ENCODE measurements around the gene TTLL11. TPM values are rescaled to one million over a fixed set of nuclear protein-coding genes. Genes with fewer than 3 reads are reported as not detected.

The TTLL11 gene
- total and polyA plus RNA-seq, 2 of the 8 experiments (the other 6 are each of a cell fraction or from before 2014, with no cell fraction given) = 0.56 to 0.80 TPM

DNA sequence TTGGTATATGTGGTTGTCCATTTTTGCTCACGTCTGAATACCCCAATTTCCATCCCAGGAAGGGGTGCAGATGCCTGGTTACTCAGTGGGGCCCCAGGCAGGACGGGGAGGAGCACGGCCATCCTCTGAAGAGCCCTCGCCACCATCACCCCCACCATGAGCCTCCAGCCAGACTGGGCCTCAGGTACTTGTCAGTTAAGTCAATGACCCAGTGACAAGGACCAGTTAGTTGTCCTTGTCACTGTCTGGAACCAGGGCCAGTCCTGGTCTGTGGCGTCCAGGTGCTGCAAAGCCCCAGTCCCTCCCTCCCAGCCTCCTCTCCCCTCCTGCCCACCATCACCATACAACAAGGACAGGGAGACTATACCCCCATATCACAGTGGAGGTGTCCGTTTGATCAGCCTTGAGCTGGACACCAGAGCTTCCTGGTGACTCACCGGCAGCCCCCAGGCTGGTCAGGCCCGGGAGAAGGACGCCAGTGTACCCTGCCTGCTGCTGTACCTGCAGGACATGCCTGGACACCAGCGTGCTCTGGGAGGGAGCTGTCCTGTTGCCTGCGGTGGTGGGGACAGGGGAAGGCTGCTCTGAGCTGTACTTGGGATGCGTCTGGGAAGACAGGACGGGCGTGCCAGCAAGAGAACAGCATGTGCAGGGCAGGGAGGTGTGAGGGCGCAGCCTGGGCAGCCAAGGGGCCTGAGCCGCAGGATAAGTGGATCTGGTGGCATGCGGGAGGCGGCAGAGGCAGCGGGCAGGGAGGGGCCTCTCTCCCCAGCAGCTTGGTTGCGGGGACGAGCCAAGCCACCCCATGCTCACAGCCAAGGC is 32.6 kb upstream of the TTLL11 start:
- H3K36me3 ChIP-seq (ENCODE audit: control insufficient read depth in 2 of 4, insufficient read depth in 4 of 4, low read length in 3 of 4) = no peaks in the 10 kb centered on the region
- peak; percentile 94 for TF ChIP-seq MAX (IDR thresholded peaks at IDR 0.05)
- peak; percentile 49 for TF ChIP-seq EZH2 (IDR thresholded peaks at IDR 0.05; ENCODE audit: low read depth, low read length, severe bottlenecking)
- no peak for TF ChIP-seq POLR2A (IDR thresholded peaks at IDR 0.05; ENCODE audit: control extremely low read depth in 1 of 2, low read depth in 2 of 2, low read length in 2 of 2)
- TF ChIP-seq, protein P1, sequence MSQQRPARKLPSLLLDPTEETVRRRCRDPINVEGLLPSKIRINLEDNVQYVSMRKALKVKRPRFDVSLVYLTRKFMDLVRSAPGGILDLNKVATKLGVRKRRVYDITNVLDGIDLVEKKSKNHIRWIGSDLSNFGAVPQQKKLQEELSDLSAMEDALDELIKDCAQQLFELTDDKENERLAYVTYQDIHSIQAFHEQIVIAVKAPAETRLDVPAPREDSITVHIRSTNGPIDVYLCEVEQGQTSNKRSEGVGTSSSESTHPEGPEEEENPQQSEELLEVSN (IDR thresholded peaks at IDR 0.05) = peak; percentile 82
- peak overlapping the region; percentile 7 for H4K91ac ChIP-seq (replicated peaks; ENCODE audit: insufficient read length, low read length)
- peak overlapping the region; percentile 97; the same call in 1 of the 2 replicates for H2BK15ac ChIP-seq (ENCODE audit: low read length)
- H2BK120ac ChIP-seq (replicated peaks; ENCODE audit: low read depth, low read length) = no peak overlapping the region
- no peak overlapping the region for H3K23ac ChIP-seq (ENCODE audit: insufficient read length)
- H4K8ac ChIP-seq (ENCODE audit: extremely low read depth, insufficient read depth, low read length) = no peak overlapping the region
- DNase-seq (ENCODE audit: low read depth in 1 of 2, low spot score in 2 of 2) (peak in 1 of 2 experiments; percentile 74), FAIRE-seq (no peak)
- H3K56ac ChIP-seq (replicated peaks; ENCODE audit: insufficient read length, low read depth, low read length) = no peak overlapping the region
- H3K18ac ChIP-seq (ENCODE audit: extremely low read depth, low read length) = peak overlapping the region; percentile 82
- ChIA-PET POLR2A (ENCODE audit: partially characterized antibody) (interaction anchor here (0.6 to 1.2 kb wide), 3 partner anchors 17 to 225 kb away, joined by 3 to 6 read pairs (median 3); no protein-coding TSS in a partner anchor), CTCF (ENCODE audit: partially characterized antibody) (interaction anchor here (0.6 to 15.6 kb wide), 53 partner anchors 10 to 684 kb away, joined by 3 to 544 read pairs (median 6); partner anchors contain the start of genes LHX6, MORN5, MRRF and NDUFA8)
- peaks cover 6% of the 10 kb centered on the region; the same call in 1 of the 2 replicates for H3K23me2 ChIP-seq (ENCODE audit: low read depth, low read length)
- no peak overlapping the region for H4K5ac ChIP-seq (ENCODE audit: insufficient read length, low read depth, low read length)
- 0 out of 2 replicates have a peak overlapping the region, but pooled peaks have one; percentile 79 for H2AFZ ChIP-seq (ENCODE audit: low read length)
- H3K4me1 ChIP-seq (replicated peaks in 1 of 4; ENCODE audit: control insufficient read depth in 3 of 4, insufficient read depth in 4 of 4, low read length in 3 of 4) = peaks cover 0 to 10% (median 3%) of the 10 kb centered on the region in 4 experiments; a peak in 6 of 7 replicates
- H3K4ac ChIP-seq (replicated peaks; ENCODE audit: insufficient read length, low read depth, low read length) = no peak overlapping the region
- H4K20me1 ChIP-seq (replicated peaks in 1 of 2; ENCODE audit: control insufficient read depth in 1 of 2, insufficient read depth in 2 of 2, low read length in 2 of 2) = no peaks in the 10 kb centered on the region
- peak overlapping the region; percentile 47 to 67 (median 56); a peak in 7 of 8 replicates for H3K4me3 ChIP-seq (ENCODE audit: extremely low read depth in 1 of 4, insufficient read depth in 2 of 4, low read depth in 3 of 4, low read length in 4 of 4)
- peaks cover 9 to 26% (median 24%) of the 10 kb centered on the region in 4 experiments for H3K27me3 ChIP-seq (replicated peaks in 1 of 4; ENCODE audit: control insufficient read depth in 3 of 4, extremely low read depth in 1 of 4, insufficient read depth in 3 of 4, low read length in 3 of 4)
- no peak overlapping the region for H3K14ac ChIP-seq (ENCODE audit: insufficient read length)
- H2BK12ac ChIP-seq (ENCODE audit: low read depth, low read length) = peak overlapping the region; percentile 91; the same call in 1 of the 2 replicates
- H2BK5ac ChIP-seq (ENCODE audit: low read depth, low read length) = peak overlapping the region; percentile 66; the same call in 1 of the 2 replicates
- peak overlapping the region; percentile 87; the same call in 1 of the 2 replicates for H2BK20ac ChIP-seq (ENCODE audit: low read length)
- 25% methylated on average over 19 of the region's 21 CpGs; no CpG with 5 or more reads in 1 of the 2 experiments for WGBS, 2 experiments (ENCODE audit: extremely low coverage in 1 of 2, insufficient coverage in 1 of 2, insufficient read length in 1 of 2, insufficient replicate concordance in 2 of 2, low coverage in 1 of 2, low lambda C conversion rate in 2 of 2, missing lambda C conversion rate in 1 of 2)
- no peak overlapping the region for H3K27ac ChIP-seq (ENCODE audit: low read depth, low read length)
- H3K9me3 ChIP-seq (ENCODE audit: insufficient read depth in 2 of 2, low read depth in 1 of 2, low read length in 1 of 2) = no peaks in the 10 kb centered on the region
- no peaks in the 10 kb centered on the region for H3K79me1 ChIP-seq (ENCODE audit: low read depth, low read length)
- peak overlapping the region; percentile 71 to 88 for H3K4me2 ChIP-seq (ENCODE audit: insufficient read depth in 1 of 2, low read depth in 2 of 2, low read length in 2 of 2)
- no peak overlapping the region for H2AK5ac ChIP-seq (ENCODE audit: low read depth, low read length)
- no peak overlapping the region for H3K9ac ChIP-seq (replicated peaks in 1 of 4; ENCODE audit: extremely low read depth in 1 of 4, low read depth in 3 of 4, low read length in 3 of 4)
- H3K79me2 ChIP-seq (ENCODE audit: control insufficient read depth in 1 of 2, insufficient read depth in 2 of 2, low read length in 2 of 2) = no peaks in the 10 kb centered on the region

Measured in H1 (cell line).